NCI-H748 (cell line): ENCODE data around the gene PLXNA1.

Experiments used
- DNase-seq: peaks from one replicate; lab custom pipeline; 2025; ENCODE audit not compliant: unreplicated experiment; lab: John Stamatoyannopoulos, UW

The PLXNA1 gene

DNA sequence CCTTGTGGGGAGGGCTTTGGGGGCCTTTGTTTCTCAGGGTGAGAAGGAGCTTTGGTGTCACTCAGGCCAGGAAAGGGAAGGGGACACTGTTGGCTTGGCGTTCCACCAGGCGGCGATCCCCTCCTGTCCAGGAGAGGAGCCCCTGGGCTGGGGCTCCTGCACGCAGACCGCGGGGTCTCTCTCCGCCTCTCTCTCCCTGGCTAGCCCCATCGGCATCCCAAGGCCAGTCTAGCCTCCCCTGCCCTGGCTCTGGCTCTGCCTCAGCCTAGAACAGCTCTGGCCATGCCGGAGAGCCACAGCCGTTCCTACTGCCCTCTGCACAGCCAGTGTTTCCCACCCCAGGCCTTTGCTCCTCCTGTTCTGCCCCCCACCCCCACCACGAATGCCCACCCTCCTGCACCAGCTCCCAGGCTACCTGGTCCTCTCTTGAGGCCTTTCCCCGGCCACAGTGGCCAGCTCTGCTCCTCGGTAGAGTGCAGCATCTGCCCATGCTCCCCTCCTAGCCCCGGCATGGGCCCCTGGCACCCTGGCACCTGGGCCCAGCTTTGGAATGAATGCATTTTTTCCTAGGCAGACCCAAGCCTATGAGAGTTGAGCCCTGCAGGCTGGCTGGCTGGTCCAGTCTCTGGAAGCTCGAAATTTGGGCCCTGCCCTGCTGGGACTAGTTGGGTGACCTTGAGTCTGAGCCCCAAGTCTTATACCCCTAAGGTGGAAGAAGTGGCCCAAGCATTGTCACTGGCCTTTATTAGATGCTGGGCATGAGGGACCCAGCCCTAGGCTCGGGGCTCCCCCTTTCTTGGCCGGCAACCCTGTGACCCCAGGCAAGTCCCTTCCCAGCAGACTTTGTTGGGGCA is 2.4 kb downstream of the PLXNA1 start:
- DNase-seq = peak; percentile 1

GRCh38 chr3:126986001-126986400 is 3.1 kb downstream of the PLXNA1 start:
- peak; percentile 63 for DNase-seq

DNA sequence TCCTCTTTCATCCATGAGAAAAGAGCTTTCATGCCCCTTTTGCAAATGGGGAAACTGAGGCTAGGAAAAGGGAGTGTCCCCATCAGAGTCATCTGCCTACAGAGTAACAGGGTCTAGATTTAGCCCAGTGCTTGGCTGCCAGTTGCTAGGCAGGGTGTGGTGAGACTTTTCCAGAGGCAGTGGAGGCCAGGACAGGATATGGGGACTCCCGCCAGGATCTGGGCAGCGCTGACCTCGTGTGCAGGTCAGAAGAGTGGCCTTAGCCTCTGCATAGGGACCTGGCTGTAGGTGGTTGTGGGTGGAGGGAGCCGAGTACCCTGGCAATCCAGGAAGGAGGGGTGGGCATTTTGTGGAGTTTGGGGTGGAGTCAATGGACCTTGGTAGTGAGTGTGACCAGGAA is 4.2 kb downstream of the PLXNA1 start:
- DNase-seq = no peak

DNA sequence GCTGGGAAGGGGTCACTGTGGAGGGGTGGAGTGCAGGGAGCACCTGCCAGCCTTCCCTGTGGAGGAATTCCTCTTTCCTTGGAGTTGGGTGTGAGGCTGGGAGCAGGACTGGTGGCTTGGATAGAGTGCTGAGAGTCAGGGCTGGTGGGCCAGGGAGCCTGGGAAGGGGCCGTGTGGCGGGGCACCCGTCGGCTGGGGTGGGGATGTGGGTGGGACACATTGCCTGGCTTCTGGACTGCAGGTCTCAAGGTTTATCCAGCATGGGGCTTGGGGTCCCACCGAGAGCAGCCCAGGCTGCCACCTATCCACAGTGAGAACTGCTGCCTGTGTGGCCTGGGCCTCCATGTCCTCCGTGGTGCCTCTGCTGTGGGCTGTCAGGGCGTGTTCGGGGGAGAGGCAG is 4.7 kb downstream of the PLXNA1 start:
- DNase-seq = no peak

- DNase-seq = peak; percentile 7
Measured at GRCh38 chr3:126988451-126989021, 5.6 kb downstream of the PLXNA1 start.

- no peak for DNase-seq
Measured at GRCh38 chr3:126989316-126990023, 6.6 kb downstream of the PLXNA1 start.

GRCh38 chr3:126990024-126990700 is 7.2 kb downstream of the PLXNA1 start:
- DNase-seq = no peak

- no peak for DNase-seq
Measured at GRCh38 chr3:126990890-126991289, 8.0 kb downstream of the PLXNA1 start.

GRCh38 chr3:126991366-126992200 is 8.7 kb downstream of the PLXNA1 start:
- DNase-seq = no peak

DNA sequence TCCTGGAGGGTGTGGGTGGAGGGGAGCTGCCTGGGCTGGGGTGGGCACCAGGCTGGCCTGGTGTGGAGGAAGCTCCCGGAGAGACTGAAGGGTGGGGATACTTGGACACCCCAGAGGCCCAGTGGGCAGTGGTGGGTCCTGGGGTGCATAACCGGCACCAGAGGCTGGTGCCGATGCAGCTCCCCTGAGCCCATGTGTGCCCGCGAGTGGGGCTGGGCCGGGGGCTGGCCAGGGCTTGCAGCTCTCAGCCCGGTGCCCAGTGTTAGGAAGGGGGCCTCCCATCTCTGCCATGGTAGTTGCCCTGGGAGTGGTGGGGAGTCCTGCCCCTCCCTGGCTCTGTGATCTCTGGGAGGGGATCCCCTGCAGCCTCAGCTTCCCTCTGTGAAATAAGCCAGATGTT is 9.3 kb downstream of the PLXNA1 start:
- DNase-seq = no peak

- no peak for DNase-seq
Measured at GRCh38 chr3:126992776-126993175, 9.9 kb downstream of the PLXNA1 start.

DNA sequence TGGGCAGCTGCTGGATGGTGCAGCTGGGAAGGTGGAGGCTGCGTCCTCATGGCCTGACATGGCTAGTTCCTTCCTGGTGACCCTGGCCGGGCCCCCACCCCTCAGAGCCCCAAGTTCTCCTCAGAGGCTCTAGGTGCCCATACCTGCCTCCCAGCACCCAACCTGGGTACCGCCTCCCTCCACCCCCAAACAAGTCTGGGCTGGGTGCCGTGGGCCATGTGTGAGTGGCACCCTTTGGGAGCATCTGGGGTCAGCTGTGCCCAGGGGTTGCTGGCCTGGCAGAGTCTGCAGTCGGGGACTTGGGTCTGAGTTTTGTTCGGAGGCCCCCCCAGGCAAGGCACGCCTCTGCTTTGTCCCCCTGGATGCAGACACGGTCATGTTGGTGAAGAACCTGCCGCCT is 10.5 kb downstream of the PLXNA1 start:
- DNase-seq = no peak

DNA sequence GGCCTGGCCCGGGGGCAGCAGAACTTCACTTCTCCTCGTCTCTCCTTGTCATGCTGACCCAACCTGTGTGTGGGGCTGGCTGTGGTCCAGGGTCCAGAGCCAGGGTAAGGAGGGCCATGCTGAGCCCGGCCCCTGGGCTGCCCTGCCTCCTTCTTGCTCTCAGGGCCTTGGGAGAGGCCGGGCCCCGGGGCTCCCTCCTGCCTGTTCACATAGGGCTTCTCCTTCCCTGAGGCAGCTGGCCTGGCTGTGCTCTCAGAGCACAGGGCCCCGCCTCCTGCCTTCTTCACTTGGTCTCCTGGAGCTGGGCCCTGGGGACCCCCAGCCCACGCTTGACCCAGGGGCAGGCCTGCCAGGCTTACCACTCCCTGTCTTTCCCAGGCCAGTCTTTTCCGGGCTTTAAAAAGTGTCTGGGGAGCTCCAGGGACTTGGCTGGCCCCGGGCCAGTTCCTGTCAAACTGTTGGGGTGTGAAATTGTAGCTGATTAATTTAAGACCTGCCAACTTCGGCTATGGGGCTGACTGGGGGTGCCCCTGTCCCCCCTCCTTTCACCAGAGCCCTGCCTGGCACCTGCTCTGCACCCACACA is 11.8 kb downstream of the PLXNA1 start:
- no peak for DNase-seq

- no peak for DNase-seq
Measured at GRCh38 chr3:126995254-126995780, 12.4 kb downstream of the PLXNA1 start.

DNA sequence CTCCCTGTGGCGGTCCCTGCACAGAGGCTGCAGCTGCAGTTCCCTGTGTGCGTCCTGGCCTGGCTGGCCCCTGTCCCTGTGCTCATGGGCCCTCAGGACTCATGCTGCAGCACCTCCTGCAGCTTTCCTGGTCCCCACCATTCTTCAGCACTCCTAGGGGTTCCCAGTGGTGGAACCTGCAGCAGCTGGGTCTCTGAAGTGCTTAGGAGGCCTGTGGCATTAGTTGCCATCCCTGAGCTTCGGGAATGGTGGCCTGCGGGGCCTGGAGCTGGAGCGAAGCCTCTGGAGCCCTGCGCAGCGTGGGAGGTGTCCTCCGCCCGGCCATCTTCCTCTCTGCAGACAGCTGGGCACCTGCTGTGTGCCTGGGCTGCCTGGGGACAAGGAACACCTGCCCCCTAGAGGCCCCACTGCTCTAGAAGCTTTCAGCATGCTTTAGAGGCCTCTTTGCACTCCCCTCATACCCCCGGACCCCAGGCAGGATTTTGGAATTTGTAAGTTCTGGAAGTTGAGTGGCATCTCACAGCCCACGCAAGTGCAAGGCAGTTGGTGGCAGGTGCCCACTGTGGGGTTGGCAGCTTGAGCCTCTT is 13.1 kb downstream of the PLXNA1 start:
- no peak for DNase-seq

- no peak for DNase-seq
Measured at GRCh38 chr3:126996905-126997304, 14.0 kb downstream of the PLXNA1 start.

- no peak for DNase-seq
Measured at GRCh38 chr3:126997455-126998038, 14.6 kb downstream of the PLXNA1 start.

GRCh38 chr3:126998320-126998719 is 15.4 kb downstream of the PLXNA1 start:
- no peak for DNase-seq

DNA sequence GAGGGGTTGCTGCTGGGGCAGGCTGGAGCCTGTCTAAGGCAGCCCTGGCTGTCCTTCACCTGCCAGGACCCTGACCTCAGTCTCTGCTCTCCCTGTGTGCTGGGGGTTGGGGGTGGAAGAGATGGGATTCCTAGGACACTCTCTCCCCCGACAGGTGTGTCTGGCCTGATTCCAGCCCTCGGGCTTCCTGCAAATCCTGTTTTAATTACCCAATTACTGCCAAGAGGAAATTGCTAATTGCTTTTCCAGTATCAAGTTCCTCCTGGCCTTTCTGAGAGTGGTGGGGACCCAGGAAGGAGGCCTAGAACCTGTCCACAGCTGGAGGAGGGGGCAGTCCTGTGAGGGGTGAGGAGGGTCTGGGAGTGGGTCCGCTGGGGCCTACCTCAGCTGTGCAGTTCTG is 15.8 kb downstream of the PLXNA1 start:
- DNase-seq = peak; percentile 80
